ENCODE results near the gene TSKS.

TSKS gene

GRCh38 chr19:49716154-49716553, 47.0 kb downstream of the TSKS start:
- Histone ChIP-seq H3K27me3 (ENCODE audit: low read depth, low read length) (no peaks in the 10 kb centered on the region), H3K4me1 (ENCODE audit: low read length) (peaks cover 4% of the 10 kb centered on the region; the same call in 1 of the 2 replicates), H3K4me3 (ENCODE audit: low read length) (no peak overlapping the region), H3K27ac (ENCODE audit: low read length) (no peak overlapping the region), H3K9me3 (ENCODE audit: insufficient read depth, low read length) (no peaks in the 10 kb centered on the region), H3K79me2 (ENCODE audit: low read length) (no peaks in the 10 kb centered on the region), H2AFZ (ENCODE audit: low read depth, low read length) (no peak overlapping the region), H3K36me3 (replicated peaks; ENCODE audit: low read depth, low read length) (no peaks in the 10 kb centered on the region), H3K9ac (ENCODE audit: low read length) (no peak overlapping the region), H4K20me1 (ENCODE audit: insufficient read depth, low read length) (no peaks in the 10 kb centered on the region), H3K4me2 (ENCODE audit: low read length) (no peak overlapping the region)
- TF ChIP-seq, protein P1, sequence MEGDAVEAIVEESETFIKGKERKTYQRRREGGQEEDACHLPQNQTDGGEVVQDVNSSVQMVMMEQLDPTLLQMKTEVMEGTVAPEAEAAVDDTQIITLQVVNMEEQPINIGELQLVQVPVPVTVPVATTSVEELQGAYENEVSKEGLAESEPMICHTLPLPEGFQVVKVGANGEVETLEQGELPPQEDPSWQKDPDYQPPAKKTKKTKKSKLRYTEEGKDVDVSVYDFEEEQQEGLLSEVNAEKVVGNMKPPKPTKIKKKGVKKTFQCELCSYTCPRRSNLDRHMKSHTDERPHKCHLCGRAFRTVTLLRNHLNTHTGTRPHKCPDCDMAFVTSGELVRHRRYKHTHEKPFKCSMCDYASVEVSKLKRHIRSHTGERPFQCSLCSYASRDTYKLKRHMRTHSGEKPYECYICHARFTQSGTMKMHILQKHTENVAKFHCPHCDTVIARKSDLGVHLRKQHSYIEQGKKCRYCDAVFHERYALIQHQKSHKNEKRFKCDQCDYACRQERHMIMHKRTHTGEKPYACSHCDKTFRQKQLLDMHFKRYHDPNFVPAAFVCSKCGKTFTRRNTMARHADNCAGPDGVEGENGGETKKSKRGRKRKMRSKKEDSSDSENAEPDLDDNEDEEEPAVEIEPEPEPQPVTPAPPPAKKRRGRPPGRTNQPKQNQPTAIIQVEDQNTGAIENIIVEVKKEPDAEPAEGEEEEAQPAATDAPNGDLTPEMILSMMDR (IDR thresholded peaks at IDR 0.05; ENCODE audit: low read depth, low read length), result no peak
- no peak for TF ChIP-seq EZH2phosphoT487 (IDR thresholded peaks at IDR 0.05; ENCODE audit: low read depth)

DNA sequence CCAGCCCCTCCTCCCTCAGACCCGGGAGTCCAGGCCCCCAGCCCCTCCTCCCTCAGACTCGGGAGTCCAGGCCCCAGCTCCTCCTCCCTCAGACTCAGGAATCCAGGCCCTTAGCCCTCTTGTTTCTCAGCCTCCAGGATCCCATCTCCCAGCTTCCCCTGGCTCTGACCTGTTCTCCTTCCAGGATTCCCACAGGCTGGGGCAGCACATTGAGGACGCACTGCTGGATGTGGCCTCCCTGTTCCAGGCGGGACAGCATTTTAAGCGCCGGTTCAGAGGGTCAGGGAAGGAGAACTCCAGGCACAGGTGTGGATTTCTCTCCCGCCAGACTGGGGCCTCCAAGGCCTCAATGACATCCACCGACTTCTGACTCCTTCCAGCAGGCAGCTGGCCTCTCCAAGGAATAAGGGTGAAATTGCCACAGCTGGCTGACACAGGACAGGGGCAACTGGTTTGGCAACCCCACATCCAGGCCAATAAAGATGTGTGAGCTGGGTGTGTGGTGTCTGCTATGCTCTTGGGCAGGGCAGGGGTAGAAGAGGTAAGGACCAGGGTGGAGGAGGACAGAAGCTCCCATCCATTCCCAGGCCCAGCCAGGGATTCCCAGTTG, 49.8 kb downstream of the TSKS start:
- Histone ChIP-seq H3K4me1 (ENCODE audit: low read length) (peaks cover 4% of the 10 kb centered on the region; the same call in 1 of the 2 replicates), H4K20me1 (ENCODE audit: insufficient read depth, low read length) (no peaks in the 10 kb centered on the region), H3K4me2 (ENCODE audit: low read length) (no peak overlapping the region), H3K79me2 (ENCODE audit: low read length) (no peaks in the 10 kb centered on the region), H3K27me3 (ENCODE audit: low read depth, low read length) (no peaks in the 10 kb centered on the region), H3K4me3 (ENCODE audit: low read length) (no peak overlapping the region), H3K9me3 (ENCODE audit: insufficient read depth, low read length) (no peaks in the 10 kb centered on the region), H3K27ac (ENCODE audit: low read length) (no peak overlapping the region), H3K9ac (ENCODE audit: low read length) (no peak overlapping the region), H2AFZ (ENCODE audit: low read depth, low read length) (no peak overlapping the region), H3K36me3 (replicated peaks; ENCODE audit: low read depth, low read length) (no peaks in the 10 kb centered on the region)
- no peak for TF ChIP-seq EZH2phosphoT487 (IDR thresholded peaks at IDR 0.05; ENCODE audit: low read depth)
- TF ChIP-seq, protein P1 (IDR thresholded peaks at IDR 0.05; ENCODE audit: low read depth, low read length), result no peak

- Histone ChIP-seq H3K27ac (ENCODE audit: low read length) (no peak overlapping the region), H3K4me2 (ENCODE audit: low read length) (no peak overlapping the region), H3K4me3 (ENCODE audit: low read length) (no peak overlapping the region)
Measured at GRCh38 chr19:49712397-49712859, 50.7 kb downstream of the TSKS start.

DNA sequence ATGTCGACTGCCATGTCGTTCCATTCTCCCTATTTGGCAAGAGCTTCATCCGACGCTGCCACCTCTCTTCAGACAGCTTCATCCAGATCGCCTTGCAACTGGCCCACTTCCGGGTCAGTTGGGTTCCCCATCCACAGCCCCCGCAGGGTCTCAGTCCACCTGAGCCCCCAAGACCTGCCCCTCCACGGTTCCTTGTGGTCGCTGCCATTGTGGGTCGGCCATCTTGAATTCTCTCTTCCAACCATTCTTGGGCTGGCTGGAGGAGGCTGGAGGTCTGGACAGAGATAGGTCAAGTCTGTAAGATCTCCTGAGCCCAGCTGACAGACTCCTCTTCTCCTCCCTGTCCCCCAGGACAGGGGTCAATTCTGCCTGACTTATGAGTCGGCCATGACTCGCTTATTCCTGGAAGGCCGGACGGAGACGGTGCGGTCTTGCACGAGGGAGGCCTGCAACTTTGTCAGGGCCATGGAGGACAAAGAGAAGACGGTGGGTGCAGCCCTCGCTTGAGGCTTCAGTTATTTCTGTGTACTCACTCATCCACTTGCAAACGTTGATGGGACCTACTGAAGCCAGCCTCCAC, 52.6 kb downstream of the TSKS start:
- H3K4me1 ChIP-seq (ENCODE audit: low read length), result no peaks in the 10 kb centered on the region
- no peak overlapping the region for H3K4me2 ChIP-seq (ENCODE audit: low read length)
- no peaks in the 10 kb centered on the region for H3K27me3 ChIP-seq (ENCODE audit: low read depth, low read length)
- no peaks in the 10 kb centered on the region for H3K36me3 ChIP-seq (replicated peaks; ENCODE audit: low read depth, low read length)
- no peak overlapping the region for H3K27ac ChIP-seq (ENCODE audit: low read length)
- H3K79me2 ChIP-seq (ENCODE audit: low read length), result no peaks in the 10 kb centered on the region
- H3K4me3 ChIP-seq (ENCODE audit: low read length), result no peak overlapping the region
- TF ChIP-seq EZH2phosphoT487 (IDR thresholded peaks at IDR 0.05; ENCODE audit: low read depth), result no peak
- TF ChIP-seq, protein P1 (IDR thresholded peaks at IDR 0.05; ENCODE audit: low read depth, low read length), result no peak
- H4K20me1 ChIP-seq (ENCODE audit: insufficient read depth, low read length), result no peaks in the 10 kb centered on the region
- H2AFZ ChIP-seq (ENCODE audit: low read depth, low read length), result no peak overlapping the region
- no peak overlapping the region for H3K9ac ChIP-seq (ENCODE audit: low read length)
- no peaks in the 10 kb centered on the region for H3K9me3 ChIP-seq (ENCODE audit: insufficient read depth, low read length)

More at GRCh38 chr19:49712397-49712859, 50.7 kb downstream of the TSKS start:
- no peaks in the 10 kb centered on the region for H3K36me3 ChIP-seq (replicated peaks; ENCODE audit: low read depth, low read length)
- H3K27me3 ChIP-seq (ENCODE audit: low read depth, low read length), result no peaks in the 10 kb centered on the region
- no peaks in the 10 kb centered on the region for H4K20me1 ChIP-seq (ENCODE audit: insufficient read depth, low read length)
- H3K79me2 ChIP-seq (ENCODE audit: low read length), result no peaks in the 10 kb centered on the region
- H3K9ac ChIP-seq (ENCODE audit: low read length), result no peak overlapping the region
- H2AFZ ChIP-seq (ENCODE audit: low read depth, low read length), result no peak overlapping the region
- H3K4me1 ChIP-seq (ENCODE audit: low read length), result peaks cover 2% of the 10 kb centered on the region; the same call in 1 of the 2 replicates
- TF ChIP-seq, protein P1 (IDR thresholded peaks at IDR 0.05; ENCODE audit: low read depth, low read length), result no peak
- TF ChIP-seq EZH2phosphoT487 (IDR thresholded peaks at IDR 0.05; ENCODE audit: low read depth), result no peak
- no peaks in the 10 kb centered on the region for H3K9me3 ChIP-seq (ENCODE audit: insufficient read depth, low read length)

All from OCI-LY3 (cell line).